Measurements from ENCODE around the gene CPA2.
"Not testable (repeated sequence)": the region's sequence is repeated elsewhere in the genome, so short reads cannot be mapped to it uniquely, and the experiment has no call there.

CPA2 gene

GRCh38 chr7:130231792-130232191 is 34.9 kb upstream of the CPA2 start:
- H3K4me3 ChIP-seq (ENCODE audit: insufficient read depth, low read length, poor library complexity, severe bottlenecking) = no peak overlapping the region
- no peak overlapping the region for H3K9ac ChIP-seq (ENCODE audit: low read length)
- H3K27me3 ChIP-seq (ENCODE audit: low read length) = no peaks in the 10 kb centered on the region
- no peaks in the 10 kb centered on the region for H3K36me3 ChIP-seq (ENCODE audit: low read length)
- peak overlapping the region; percentile 6 for H2AFZ ChIP-seq (ENCODE audit: low read depth, low read length, severe bottlenecking)
- TF ChIP-seq CTCF (IDR thresholded peaks at IDR 0.05; ENCODE audit: insufficient read depth, low read length, poor library complexity, severe bottlenecking) (no peak), EZH2phosphoT487 (conservative IDR thresholded peaks at IDR 0.05; ENCODE audit: low read length) (no peak)
- H3K79me2 ChIP-seq (ENCODE audit: insufficient read depth, low read length) = no peaks in the 10 kb centered on the region
- no peaks in the 10 kb centered on the region for H3K9me2 ChIP-seq (replicated peaks; ENCODE audit: insufficient read depth, low read length)
- H3K27ac ChIP-seq (ENCODE audit: low read depth, low read length) = no peak overlapping the region
- peaks cover 18% of the 10 kb centered on the region for H3F3A ChIP-seq (ENCODE audit: insufficient read depth)
- no peak overlapping the region for H3K4me2 ChIP-seq (ENCODE audit: low read depth, low read length, poor library complexity, severe bottlenecking)
- no peaks in the 10 kb centered on the region for H4K20me1 ChIP-seq (ENCODE audit: low read depth, low read length)
- no peaks in the 10 kb centered on the region for H3K9me3 ChIP-seq (ENCODE audit: insufficient read depth, low read length)

DNA sequence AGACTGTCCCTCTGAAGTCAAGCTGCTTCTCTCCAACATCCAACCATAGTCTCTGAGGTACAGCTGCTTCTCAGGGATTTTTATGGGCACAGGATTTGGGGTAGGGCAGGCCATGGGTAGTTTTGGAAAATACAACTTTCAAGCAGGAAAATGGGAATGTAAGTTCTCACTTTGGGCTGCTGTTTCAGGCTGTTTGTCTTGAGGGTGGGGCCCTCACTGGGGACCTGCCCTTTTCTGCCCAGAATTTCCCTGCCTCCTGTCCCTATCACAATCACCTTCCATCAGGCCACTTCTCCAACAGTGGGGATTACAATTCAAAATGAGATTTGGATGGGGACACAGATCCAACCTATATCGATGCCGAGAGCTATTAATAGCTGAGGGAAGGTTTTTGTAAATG is 34.5 kb upstream of the CPA2 start:
- no peak overlapping the region for H3K27ac ChIP-seq (ENCODE audit: low read depth, low read length)
- no peaks in the 10 kb centered on the region for H3K79me2 ChIP-seq (ENCODE audit: insufficient read depth, low read length)
- TF ChIP-seq EZH2phosphoT487 (conservative IDR thresholded peaks at IDR 0.05; ENCODE audit: low read length) (no peak), CTCF (IDR thresholded peaks at IDR 0.05; ENCODE audit: insufficient read depth, low read length, poor library complexity, severe bottlenecking) (no peak)
- no peak overlapping the region for H3K9ac ChIP-seq (ENCODE audit: low read length)
- no peak overlapping the region for H3K4me2 ChIP-seq (ENCODE audit: low read depth, low read length, poor library complexity, severe bottlenecking)
- no peaks in the 10 kb centered on the region for H3K27me3 ChIP-seq (ENCODE audit: low read length)
- H3K4me3 ChIP-seq (ENCODE audit: insufficient read depth, low read length, poor library complexity, severe bottlenecking) = no peak overlapping the region
- no peaks in the 10 kb centered on the region for H3K36me3 ChIP-seq (ENCODE audit: low read length)
- no peaks in the 10 kb centered on the region for H3K9me2 ChIP-seq (replicated peaks; ENCODE audit: insufficient read depth, low read length)
- no peaks in the 10 kb centered on the region for H4K20me1 ChIP-seq (ENCODE audit: low read depth, low read length)
- H2AFZ ChIP-seq (ENCODE audit: low read depth, low read length, severe bottlenecking) = no peak overlapping the region
- H3F3A ChIP-seq (ENCODE audit: insufficient read depth) = peaks cover 18% of the 10 kb centered on the region
- no peaks in the 10 kb centered on the region for H3K9me3 ChIP-seq (ENCODE audit: insufficient read depth, low read length)

GRCh38 chr7:130234078-130234477 is 32.6 kb upstream of the CPA2 start:
- H3K4me3 ChIP-seq (ENCODE audit: insufficient read depth, low read length, poor library complexity, severe bottlenecking) = no peak overlapping the region
- H4K20me1 ChIP-seq (ENCODE audit: low read depth, low read length) = no peaks in the 10 kb centered on the region
- H3F3A ChIP-seq (ENCODE audit: insufficient read depth) = peaks cover 4% of the 10 kb centered on the region

GRCh38 chr7:130236361-130236760 is 30.3 kb upstream of the CPA2 start:
- not testable (repeated sequence) for H3K9me2 ChIP-seq (replicated peaks; ENCODE audit: insufficient read depth, low read length); H3K4me2 ChIP-seq (ENCODE audit: low read depth, low read length, poor library complexity, severe bottlenecking); H3K27me3 ChIP-seq (ENCODE audit: low read length); H3K36me3 ChIP-seq (ENCODE audit: low read length); H3F3A ChIP-seq (ENCODE audit: insufficient read depth); H2AFZ ChIP-seq (ENCODE audit: low read depth, low read length, severe bottlenecking); H3K4me3 ChIP-seq (ENCODE audit: insufficient read depth, low read length, poor library complexity, severe bottlenecking); H4K20me1 ChIP-seq (ENCODE audit: low read depth, low read length); H3K9ac ChIP-seq (ENCODE audit: low read length); H3K9me3 ChIP-seq (ENCODE audit: insufficient read depth, low read length); H3K79me2 ChIP-seq (ENCODE audit: insufficient read depth, low read length); H3K27ac ChIP-seq (ENCODE audit: low read depth, low read length)

More at GRCh38 chr7:130234078-130234477, 32.6 kb upstream of the CPA2 start:
- Histone ChIP-seq H3K4me2 (ENCODE audit: low read depth, low read length, poor library complexity, severe bottlenecking) (no peak overlapping the region), H3K79me2 (ENCODE audit: insufficient read depth, low read length) (no peaks in the 10 kb centered on the region), H3K9ac (ENCODE audit: low read length) (no peak overlapping the region), H3K27ac (ENCODE audit: low read depth, low read length) (no peak overlapping the region), H3K9me2 (replicated peaks; ENCODE audit: insufficient read depth, low read length) (no peaks in the 10 kb centered on the region), H2AFZ (ENCODE audit: low read depth, low read length, severe bottlenecking) (no peak overlapping the region), H3K27me3 (ENCODE audit: low read length) (no peaks in the 10 kb centered on the region), H3K9me3 (ENCODE audit: insufficient read depth, low read length) (no peaks in the 10 kb centered on the region), H3K36me3 (ENCODE audit: low read length) (no peaks in the 10 kb centered on the region)
- TF ChIP-seq EZH2phosphoT487 (conservative IDR thresholded peaks at IDR 0.05; ENCODE audit: low read length) = no peak
- no peak for TF ChIP-seq CTCF (IDR thresholded peaks at IDR 0.05; ENCODE audit: insufficient read depth, low read length, poor library complexity, severe bottlenecking)
